B cell (primary cell): Measurements from ENCODE around the gene SCFD2. TPM values are rescaled to one million over a fixed set of nuclear protein-coding genes. Genes with fewer than 3 reads are reported as not detected.

Source experiments
- ATAC-seq: fragments of 200-7000 bp; cut with Tn5 transposase; one replicate; pipeline ENCODE4 v1.10.0; 2021; ENCODE audit warnings: low read depth, mild to moderate bottlenecking, moderate number of reproducible peaks, moderate library complexity
- CTCF ChIA-PET: fragments of 350-600 bp; sonication (Branson Sonifier 250); formaldehyde crosslinking; loops from one replicate; lab custom pipeline; 2021; ENCODE audit warnings: antibody characterized with exemption, inconsistent platforms; lab: Charles Lee
- POLR2A ChIA-PET: fragments of 350-600 bp; sonication (Branson Sonifier 250); formaldehyde crosslinking; loops from one replicate; lab custom pipeline; 2021; ENCODE audit warnings: antibody characterized with exemption; lab: Charles Lee
- DNase-seq: peaks from one replicate; pipeline ENCODE4 v3.0.0; 2013
- H2AFZ ChIP-seq: 2 replicates; pipeline ENCODE4 v1.6.1; 2012; ENCODE audit warnings: mild to moderate bottlenecking, low read depth, low read length; ENCODE audit not compliant: insufficient read depth, poor library complexity, severe bottlenecking
- H3K27ac ChIP-seq, 2 donors: 1 replicate in 1 of 2; 2 replicates in 1 of 2; pipeline ENCODE4 v1.5.1; 2012 to 2013; ENCODE audit warnings: low read length in 2 of 2, mild to moderate bottlenecking in 2 of 2, moderate library complexity in 1 of 2
- H3K27me3 ChIP-seq, 4 experiments: fragments of 200-600 bp in 1 of 4; sonication (generic) in 1 of 4; replicated peaks in 1 of 4; 1 replicate in 2 of 4; 2 replicates in 2 of 4; pipeline versions ENCODE4 v1.6.1 to v1.7.0; 2013 to 2016; ENCODE audit warnings: low read length in 3 of 4, mild to moderate bottlenecking in 2 of 4, mixed read lengths in 1 of 4, moderate library complexity in 1 of 4; ENCODE audit not compliant: insufficient read depth in 4 of 4, control insufficient read depth in 3 of 4; ENCODE audit errors: control extremely low read depth in 1 of 4
- H3K36me3 ChIP-seq, 2 experiments: replicated peaks in 1 of 2; 1 replicate in 1 of 2; 2 replicates in 1 of 2; pipeline versions ENCODE4 v1.6.1 to v1.7.1; 2013; ENCODE audit warnings: low read length in 1 of 2; ENCODE audit not compliant: insufficient read depth in 2 of 2, control insufficient read depth in 1 of 2; ENCODE audit errors: control extremely low read depth in 1 of 2, extremely low read depth in 1 of 2
- H3K4me1 ChIP-seq, 2 donors: fragments of 200-600 bp in 1 of 2; sonication (generic) in 1 of 2; 1 replicate in 1 of 2; 2 replicates in 1 of 2; pipeline versions ENCODE4 v1.5.1 to v1.6.1; 2013 to 2017; ENCODE audit warnings: low read length in 2 of 2; ENCODE audit not compliant: control insufficient read depth in 2 of 2, insufficient read depth in 2 of 2
- H3K4me2 ChIP-seq: replicated peaks from 2 replicates; pipeline ENCODE3; 2012; ENCODE audit warnings: mild to moderate bottlenecking, low read depth, low read length; ENCODE audit not compliant: poor library complexity, severe bottlenecking
- H3K4me3 ChIP-seq, 5 experiments: fragments of 200-600 bp in 1 of 5; sonication (generic) in 1 of 5; 1 replicate in 3 of 5; 2 replicates in 2 of 5; pipeline versions ENCODE4 v1.5.1 to v1.7.0; 2011 to 2016; ENCODE audit warnings: low read length in 4 of 5, mild to moderate bottlenecking in 4 of 5, low read depth in 2 of 5, control low read depth in 1 of 5, moderate library complexity in 1 of 5; ENCODE audit not compliant: insufficient read depth in 1 of 5; ENCODE audit errors: control extremely low read depth in 1 of 5, extremely low read depth in 1 of 5
- H3K79me2 ChIP-seq: fragments of 200-600 bp; sonication (generic); one replicate; pipeline ENCODE4 v1.6.0; 2016; ENCODE audit warnings: low read length; ENCODE audit not compliant: control insufficient read depth, insufficient read depth
- H3K9ac ChIP-seq: fragments of 200-600 bp; sonication (generic); 2 replicates; pipeline ENCODE4 v1.6.1; 2017; ENCODE audit warnings: mild to moderate bottlenecking, low read length, moderate library complexity
- H3K9me3 ChIP-seq, 3 donors: one replicate each; pipeline versions ENCODE4 v1.6.1 to v1.7.1; 2013; ENCODE audit warnings: low read length in 2 of 3; ENCODE audit not compliant: control insufficient read depth in 2 of 3, insufficient read depth in 1 of 3; ENCODE audit errors: control extremely low read depth in 1 of 3
- H4K20me1 ChIP-seq: 2 replicates; pipeline ENCODE4 v1.6.0; 2012; ENCODE audit warnings: mild to moderate bottlenecking, low read length; ENCODE audit not compliant: insufficient read depth, control insufficient read depth, poor library complexity, severe bottlenecking
- H3K27ac Mint-ChIP-seq: one replicate; pipeline ENCODE4 v1.8.0; 2021; ENCODE audit warnings: mixed read lengths
- H3K27me3 Mint-ChIP-seq: one replicate; pipeline ENCODE4 v1.8.0; 2021; ENCODE audit warnings: mixed read lengths
- H3K4me1 Mint-ChIP-seq: one replicate; pipeline ENCODE4 v1.8.0; 2021; ENCODE audit warnings: mixed read lengths
- H3K4me3 Mint-ChIP-seq: one replicate; pipeline ENCODE4 v1.8.0; 2021; ENCODE audit warnings: mixed read lengths
- H3K9me3 Mint-ChIP-seq: one replicate; pipeline ENCODE4 v1.8.0; 2022; ENCODE audit warnings: mixed read lengths; ENCODE audit not compliant: insufficient read depth
- EZH2 ChIP-seq: IDR thresholded peaks from 2 replicates; pipeline ENCODE4 v1.6.1; 2012; ENCODE audit warnings: borderline replicate concordance, low read depth, mild to moderate bottlenecking, moderate library complexity, low read length; ENCODE audit not compliant: insufficient read depth, poor library complexity, severe bottlenecking
- WGBS: methylation state at CpG from one replicate; pipeline ENCODE4 v1.1.5; 2013; ENCODE audit warnings: missing lambda C conversion rate; ENCODE audit not compliant: insufficient coverage; 5-methylcytosine and 5-hydroxymethylcytosine counted together
- intact Hi-C: fragments of 100-400 bp; cut with micrococcal nuclease; formaldehyde crosslinking; loops from one replicate; pipeline ENCODE4 v1.10.0; 2022
- polyA plus RNA-seq: library from polyadenylated mRNA; depleted of rRNA; stranded (reverse); fragments of >200 nt; gene quantifications from 2 replicates; pipeline ENCODE4 v1.2.3, GENCODE V29; 2012
- total RNA-seq, 2 donors: library from RNA; stranded (reverse); fragments of 120-200 nt in 1 of 2; gene quantifications; 1 replicate in 1 of 2; 2 replicates in 1 of 2; pipeline versions ENCODE4 v1.2.3 to v1.2.4, GENCODE V29; 2013 to 2022
- TF ChIP-seq, protein P1 (sequence below): fragments of 200-600 bp; IDR thresholded peaks from one replicate; pipeline ENCODE4 v1.8.0; 2022; ENCODE audit warnings: antibody characterized with exemption, mild to moderate bottlenecking

Gene SCFD2
- total and polyA plus RNA-seq, 2 donors (not counting 1 experiment from before 2014, with no cell fraction given) = 12.8 to 20.4 TPM

- Histone ChIP-seq H2AFZ (no peak overlapping the region), H3K79me2 (no peaks in the 10 kb centered on the region), H3K36me3 (peaks cover 0 to 3% of the 10 kb centered on the region in 2 experiments), H3K4me2 (no peak overlapping the region), H3K4me3 (no peak overlapping the region), H3K4me1 (no peaks in the 10 kb centered on the region), H3K27ac (no peak overlapping the region), H3K9ac (no peak overlapping the region), H3K9me3 (no peaks in the 10 kb centered on the region), H4K20me1 (no peaks in the 10 kb centered on the region), H3K27me3 (no peaks in the 10 kb centered on the region)
- intact Hi-C loops = loop anchor here (10.0 kb wide), 1 partner anchor 245 kb away; no protein-coding TSS in a partner anchor
- ChIA-PET CTCF (interaction anchor here (1.0 to 4.5 kb wide), 3 partner anchors 29 to 1034 kb away, joined by 3 to 31 read pairs (median 10); no protein-coding TSS in a partner anchor), POLR2A (no interaction called here)
- no peaks in the 10 kb centered on the region for H3K9me3 Mint-ChIP-seq
- ATAC-seq (no peak), DNase-seq (no peak)
- WGBS = 100% methylated on average over 1 of the region's 1 CpG
- TF ChIP-seq, protein P1, sequence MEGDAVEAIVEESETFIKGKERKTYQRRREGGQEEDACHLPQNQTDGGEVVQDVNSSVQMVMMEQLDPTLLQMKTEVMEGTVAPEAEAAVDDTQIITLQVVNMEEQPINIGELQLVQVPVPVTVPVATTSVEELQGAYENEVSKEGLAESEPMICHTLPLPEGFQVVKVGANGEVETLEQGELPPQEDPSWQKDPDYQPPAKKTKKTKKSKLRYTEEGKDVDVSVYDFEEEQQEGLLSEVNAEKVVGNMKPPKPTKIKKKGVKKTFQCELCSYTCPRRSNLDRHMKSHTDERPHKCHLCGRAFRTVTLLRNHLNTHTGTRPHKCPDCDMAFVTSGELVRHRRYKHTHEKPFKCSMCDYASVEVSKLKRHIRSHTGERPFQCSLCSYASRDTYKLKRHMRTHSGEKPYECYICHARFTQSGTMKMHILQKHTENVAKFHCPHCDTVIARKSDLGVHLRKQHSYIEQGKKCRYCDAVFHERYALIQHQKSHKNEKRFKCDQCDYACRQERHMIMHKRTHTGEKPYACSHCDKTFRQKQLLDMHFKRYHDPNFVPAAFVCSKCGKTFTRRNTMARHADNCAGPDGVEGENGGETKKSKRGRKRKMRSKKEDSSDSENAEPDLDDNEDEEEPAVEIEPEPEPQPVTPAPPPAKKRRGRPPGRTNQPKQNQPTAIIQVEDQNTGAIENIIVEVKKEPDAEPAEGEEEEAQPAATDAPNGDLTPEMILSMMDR = no peak
- TF ChIP-seq EZH2 = no peak
- no peak overlapping the region for H3K4me3 Mint-ChIP-seq
- H3K4me1 Mint-ChIP-seq = no peaks in the 10 kb centered on the region
- no peak overlapping the region for H3K27ac Mint-ChIP-seq
- no peaks in the 10 kb centered on the region for H3K27me3 Mint-ChIP-seq
These were observed 166.5 kb downstream of the SCFD2 start for GRCh38 chr4:53199356-53199755.

GRCh38 chr4:53197772-53198142 is 168.1 kb downstream of the SCFD2 start:
- no peaks in the 10 kb centered on the region for H3K4me1 Mint-ChIP-seq
- ChIA-PET POLR2A (no interaction called here), CTCF (interaction anchor here (0.6 to 4.5 kb wide), 5 partner anchors 9 to 1036 kb away, joined by 3 to 31 read pairs (median 3); no protein-coding TSS in a partner anchor)

More at GRCh38 chr4:53197772-53198142, 168.1 kb downstream of the SCFD2 start:
- Mint-ChIP-seq H3K27me3 (no peaks in the 10 kb centered on the region), H3K27ac (no peak overlapping the region), H3K4me3 (no peak overlapping the region), H3K9me3 (no peaks in the 10 kb centered on the region)
- Histone ChIP-seq H3K36me3 (peaks cover 0 to 1% of the 10 kb centered on the region in 2 experiments), H2AFZ (no peak overlapping the region), H3K27ac (no peak overlapping the region), H3K4me1 (no peaks in the 10 kb centered on the region), H3K4me3 (no peak overlapping the region), H4K20me1 (no peaks in the 10 kb centered on the region), H3K9me3 (no peaks in the 10 kb centered on the region), H3K27me3 (no peaks in the 10 kb centered on the region), H3K4me2 (no peak overlapping the region), H3K9ac (no peak overlapping the region), H3K79me2 (no peaks in the 10 kb centered on the region)
- DNase-seq (no peak), ATAC-seq (no peak)
- no CpG with 5 or more reads among the region's 1 CpG for WGBS
- intact Hi-C loops = loop anchor here (1.0 to 10.0 kb wide), 4 partner anchors 247 to 1037 kb away; no protein-coding TSS in a partner anchor
- TF ChIP-seq, protein P1 = no peak
- no peak for TF ChIP-seq EZH2
